ENCODE results near the gene DAZAP1. TPM values are rescaled to one million over a fixed set of nuclear protein-coding genes. Genes with fewer than 3 reads are reported as not detected.

Gene DAZAP1
- total and polyA plus RNA-seq, 3 experiments from 2014 or later: 7.7 to 253 (median 253) TPM

DNA sequence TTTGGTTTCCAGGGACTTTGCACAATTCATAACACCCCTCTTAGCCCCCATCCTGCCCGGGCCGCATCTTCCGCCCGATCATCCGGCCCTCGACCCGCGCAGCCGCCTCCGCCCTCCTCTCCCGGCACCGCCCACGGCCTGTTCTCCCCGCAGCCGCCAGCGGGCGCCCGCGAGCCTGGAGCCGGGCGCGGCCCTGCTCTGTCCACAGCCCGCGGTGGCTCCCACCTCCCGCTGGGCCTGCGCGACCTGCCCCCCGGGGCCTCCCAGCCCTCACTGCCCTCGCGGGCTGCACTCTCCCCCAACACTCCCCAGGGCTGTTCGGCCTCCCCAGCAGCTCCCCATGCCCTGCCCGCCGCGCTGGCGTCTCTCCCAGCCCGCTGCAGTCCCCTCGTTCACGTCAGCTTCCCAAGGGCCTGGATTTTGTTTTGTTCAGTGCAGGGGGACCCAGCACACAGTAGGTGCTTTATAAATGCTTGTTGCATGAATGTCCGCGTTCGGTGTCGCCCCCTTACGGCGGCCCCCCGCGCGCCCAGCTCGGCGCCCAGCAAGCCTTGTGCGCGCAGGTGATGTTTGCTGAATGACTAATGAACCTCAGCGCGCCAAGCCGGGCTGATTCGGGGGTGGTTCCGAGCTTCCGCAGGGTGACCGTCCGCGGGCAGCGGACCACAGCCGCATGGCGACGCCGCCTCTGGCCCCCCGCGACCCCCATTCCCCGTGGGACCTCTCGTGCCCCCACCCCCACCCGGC, 38.0 kb downstream of the DAZAP1 start:
- CTCF ChIA-PET: interaction anchor here (0.8 to 2.2 kb wide), 13 partner anchors 9 to 166 kb away, joined by 3 to 12 read pairs (median 4); partner anchors contain the start of genes PCSK4 and REEP6
- DNase-seq: peak; percentile 67 to 81 (median 76)

DNA sequence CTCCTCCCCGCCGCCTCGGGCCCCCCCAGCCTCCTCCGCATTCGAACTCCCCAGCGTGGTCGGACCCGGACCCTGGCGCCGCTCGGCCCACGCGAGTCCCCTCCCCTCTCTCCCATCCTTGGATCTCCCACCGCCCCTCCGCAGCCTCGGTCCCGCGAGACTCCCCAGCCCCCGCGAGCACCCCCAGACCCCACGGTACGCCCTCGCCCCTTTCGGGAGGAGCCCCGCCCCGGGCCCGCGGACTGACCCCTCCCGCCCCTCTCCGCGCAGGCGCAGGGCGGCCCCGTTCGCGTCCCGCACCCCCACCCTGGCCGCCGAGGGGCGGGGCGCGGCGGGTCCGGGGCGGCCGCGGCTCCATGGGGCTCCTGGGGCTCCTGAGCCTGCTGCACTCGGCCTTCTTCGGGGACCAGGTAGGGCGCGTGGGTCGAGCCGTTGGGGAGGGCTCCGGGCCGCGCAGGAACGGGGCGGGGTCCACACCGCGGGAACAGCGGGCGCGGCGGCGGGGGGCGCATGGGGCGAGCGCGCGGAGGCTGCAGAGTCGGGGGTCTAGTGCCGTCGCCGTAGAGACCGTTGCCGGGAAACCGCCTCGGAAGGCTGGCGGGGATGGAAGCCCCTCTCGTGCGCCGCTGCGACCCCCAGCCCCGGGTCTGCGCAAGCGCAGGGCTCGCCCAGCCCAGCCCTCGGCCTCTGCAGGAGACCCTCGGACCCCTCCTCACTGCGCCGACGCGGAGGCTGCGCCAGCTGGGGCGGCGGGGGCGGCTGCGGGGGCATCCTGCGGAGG, 38.7 kb downstream of the DAZAP1 start:
- Mint-ChIP-seq H3K36me3 (peaks cover 2 to 17% (median 3%) of the 10 kb centered on the region in 3 donors), H3K27ac (no peak overlapping the region), H3K9me3 (peaks cover 0 to 2% (median 0%) of the 10 kb centered on the region in 5 donors), H3K27me3 (peaks cover 32 to 34% of the 10 kb centered on the region in 2 donors), H3K4me3 (peak overlapping the region in 1 of 7 donors; percentile 40), H3K4me1 (peaks cover 19 to 40% (median 21%) of the 10 kb centered on the region in 3 donors)
- Histone ChIP-seq H3K4me1 (ENCODE audit: insufficient read depth, low read length) (peaks cover 10% of the 10 kb centered on the region), H3K4me3 (ENCODE audit: low read length) (no peak overlapping the region), H3K27me3 (ENCODE audit: insufficient read depth, low read length, poor library complexity, severe bottlenecking) (peaks cover 41% of the 10 kb centered on the region), H3K36me3 (ENCODE audit: insufficient read depth, low read length) (peaks cover 9% of the 10 kb centered on the region), H3K9me3 (ENCODE audit: low read length) (no peaks in the 10 kb centered on the region), H3K27ac (ENCODE audit: low read depth, low read length) (no peak overlapping the region)
- ChIA-PET CTCF (interaction anchor here (0.8 to 2.2 kb wide), 10 partner anchors 9 to 69 kb away, joined by 3 to 12 read pairs (median 4); no protein-coding TSS in a partner anchor), POLR2A (interaction anchor here (1.4 kb wide), 1 partner anchor 25 kb away, joined by 5 read pairs; no protein-coding TSS in a partner anchor)
- DNase-seq: no peak

More for the DNA sequence above, 38.0 kb downstream of the DAZAP1 start:
- POLR2A ChIA-PET: interaction anchor here (1.4 kb wide), 1 partner anchor 26 kb away, joined by 5 read pairs; no protein-coding TSS in a partner anchor
- Mint-ChIP-seq H3K36me3 (peaks cover 2 to 25% (median 3%) of the 10 kb centered on the region in 3 donors), H3K27me3 (peaks cover 24 to 27% of the 10 kb centered on the region in 2 donors), H3K27ac (peak overlapping the region in 3 of 8 donors; percentile 27 to 67 (median 47)), H3K9me3 (no peaks in the 10 kb centered on the region), H3K4me3 (peak overlapping the region; percentile 64 to 89 (median 71)), H3K4me1 (peaks cover 23 to 39% (median 26%) of the 10 kb centered on the region in 3 donors)
- peaks cover 18% of the 10 kb centered on the region for H3K4me1 ChIP-seq (ENCODE audit: insufficient read depth, low read length)
- H3K27me3 ChIP-seq (ENCODE audit: insufficient read depth, low read length, poor library complexity, severe bottlenecking): peaks cover 33% of the 10 kb centered on the region
- no peak overlapping the region for H3K27ac ChIP-seq (ENCODE audit: low read depth, low read length)
- peak overlapping the region; percentile 43 for H3K4me3 ChIP-seq (ENCODE audit: low read length)
- H3K36me3 ChIP-seq (ENCODE audit: insufficient read depth, low read length): peaks cover 16% of the 10 kb centered on the region
- no peaks in the 10 kb centered on the region for H3K9me3 ChIP-seq (ENCODE audit: low read length)

DNA sequence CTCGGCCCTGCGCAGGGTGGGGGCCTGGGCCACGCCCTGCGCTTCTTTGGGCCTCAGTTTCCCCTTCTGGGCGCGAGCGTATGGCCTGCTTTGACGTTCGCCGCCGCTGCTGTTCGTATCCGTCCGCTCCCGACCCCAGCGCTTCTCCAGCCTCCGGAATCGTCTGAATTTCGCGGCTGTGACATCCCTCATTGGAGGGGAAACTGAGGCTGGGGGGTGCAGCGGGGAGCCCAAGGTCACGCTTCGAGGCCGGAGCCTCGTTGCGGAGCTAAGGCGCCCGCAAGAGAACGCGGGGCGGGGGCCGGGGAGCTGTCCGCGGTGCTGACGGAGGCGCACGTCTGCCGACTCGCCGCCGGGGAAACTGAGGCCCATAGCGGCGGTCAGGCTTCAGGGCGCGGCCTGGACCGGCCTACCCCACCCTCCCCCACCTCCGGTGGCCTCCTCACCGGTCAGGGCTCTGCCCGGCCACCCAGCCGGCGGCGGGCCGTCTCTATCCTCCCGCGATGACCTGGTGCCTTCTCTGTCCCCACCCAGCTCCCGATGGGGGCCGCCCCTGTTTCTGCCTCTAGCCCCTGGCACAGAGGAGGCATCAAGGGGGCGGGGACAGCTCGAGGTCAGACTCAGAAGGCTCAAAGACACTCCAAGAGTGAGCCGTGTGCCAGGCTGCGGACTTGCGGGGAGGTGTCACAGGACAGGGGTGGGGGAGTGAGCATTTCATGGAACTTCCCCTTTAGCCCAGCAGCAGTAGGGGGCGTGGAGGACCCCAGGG, 39.5 kb downstream of the DAZAP1 start:
- Mint-ChIP-seq H3K4me1 (peaks cover 18 to 40% (median 18%) of the 10 kb centered on the region in 3 donors), H3K9me3 (peaks cover 0 to 2% (median 0%) of the 10 kb centered on the region in 5 donors), H3K4me3 (peak overlapping the region; percentile 29 to 84 (median 43)), H3K36me3 (peaks cover 0 to 10% (median 2%) of the 10 kb centered on the region in 3 donors), H3K27ac (peak overlapping the region in 3 of 8 donors; percentile 41 to 62 (median 54)), H3K27me3 (peaks cover 36 to 37% of the 10 kb centered on the region in 2 donors)
- H3K4me3 ChIP-seq (ENCODE audit: low read length): no peak overlapping the region
- peaks cover 9% of the 10 kb centered on the region for H3K4me1 ChIP-seq (ENCODE audit: insufficient read depth, low read length)
- H3K36me3 ChIP-seq (ENCODE audit: insufficient read depth, low read length): peaks cover 1% of the 10 kb centered on the region
- peaks cover 46% of the 10 kb centered on the region for H3K27me3 ChIP-seq (ENCODE audit: insufficient read depth, low read length, poor library complexity, severe bottlenecking)
- H3K27ac ChIP-seq (ENCODE audit: low read depth, low read length): no peak overlapping the region
- peak in 1 of 5 donors; percentile 31 for DNase-seq
- POLR2A ChIA-PET: no interaction called here
- CTCF ChIA-PET: interaction anchor here (1.3 kb wide), 1 partner anchor 11 kb away, joined by 4 read pairs; no protein-coding TSS in a partner anchor
- no peaks in the 10 kb centered on the region for H3K9me3 ChIP-seq (ENCODE audit: low read length)

DNA sequence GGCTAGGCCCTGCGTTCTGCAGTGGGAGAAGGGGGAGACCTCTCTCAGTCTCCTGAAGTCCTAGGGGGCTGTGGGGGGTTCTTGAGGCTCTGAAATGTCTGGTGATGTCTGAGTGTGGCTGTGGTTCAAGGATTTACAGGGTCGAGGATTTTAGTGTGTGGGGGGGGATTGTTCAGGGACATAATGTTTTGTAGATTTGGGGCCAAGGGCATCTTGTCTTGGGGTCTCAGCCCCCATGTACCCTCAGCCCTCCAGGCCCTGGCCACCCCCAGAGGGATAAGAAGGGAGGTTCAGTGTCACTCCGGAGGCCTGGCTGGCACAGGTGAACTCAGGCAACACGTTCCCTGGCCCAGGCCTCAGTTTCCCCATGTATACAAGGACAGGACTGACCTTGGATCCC, 40.1 kb downstream of the DAZAP1 start:
- Histone ChIP-seq H3K9me3 (ENCODE audit: low read length) (no peaks in the 10 kb centered on the region), H3K4me3 (ENCODE audit: low read length) (no peak overlapping the region), H3K36me3 (ENCODE audit: insufficient read depth, low read length) (no peaks in the 10 kb centered on the region), H3K27ac (ENCODE audit: low read depth, low read length) (no peak overlapping the region), H3K27me3 (ENCODE audit: insufficient read depth, low read length, poor library complexity, severe bottlenecking) (peaks cover 48% of the 10 kb centered on the region), H3K4me1 (ENCODE audit: insufficient read depth, low read length) (peaks cover 9% of the 10 kb centered on the region)
- Mint-ChIP-seq H3K27ac (peak overlapping the region in 3 of 8 donors; percentile 11 to 62 (median 54)), H3K27me3 (peaks cover 36 to 40% of the 10 kb centered on the region in 2 donors), H3K36me3 (peaks cover 0 to 3% (median 0%) of the 10 kb centered on the region in 3 donors), H3K4me1 (peaks cover 17 to 37% (median 18%) of the 10 kb centered on the region in 3 donors), H3K9me3 (peaks cover 0 to 2% (median 0%) of the 10 kb centered on the region in 5 donors), H3K4me3 (peak overlapping the region; percentile 13 to 84 (median 38))
- no peak for DNase-seq
- ChIA-PET POLR2A (no interaction called here), CTCF (interaction anchor here (1.0 to 1.4 kb wide), 3 partner anchors 10 to 24 kb away, joined by 3 to 4 read pairs (median 3); no protein-coding TSS in a partner anchor)

GRCh38 chr19:1447944-1448343, 40.6 kb downstream of the DAZAP1 start:
- CTCF ChIA-PET: interaction anchor here (1.0 to 1.4 kb wide), 3 partner anchors 10 to 23 kb away, joined by 3 to 4 read pairs (median 3); no protein-coding TSS in a partner anchor
- Mint-ChIP-seq H3K27ac (peak overlapping the region in 2 of 8 donors; percentile 62 to 65), H3K4me3 (peak overlapping the region in 3 of 7 donors; percentile 15 to 76 (median 42))

GRCh38 chr19:1449467-1450442, 42.4 kb downstream of the DAZAP1 start, which contains the start of gene APC2:
TSS of gene APC2 (plus strand) at chr19:1450121. CDS start at chr19:1453002, 2,881 bp downstream.
- H3K9me3 Mint-ChIP-seq: peaks cover 0 to 2% (median 0%) of the 10 kb centered on the region in 5 donors
- ChIA-PET CTCF (interaction anchor here (1.5 kb wide), 1 partner anchor 78 kb away, joined by 3 read pairs; no protein-coding TSS in a partner anchor), POLR2A (interaction anchor here (0.8 kb wide), 1 partner anchor 174 kb away, joined by 3 read pairs; the partner anchor contains the start of gene FAM174C)
- Histone ChIP-seq H3K36me3 (ENCODE audit: insufficient read depth, low read length) (no peaks in the 10 kb centered on the region), H3K27ac (ENCODE audit: low read depth, low read length) (no peak within 1 kb of the TSS), H3K27me3 (ENCODE audit: insufficient read depth, low read length, poor library complexity, severe bottlenecking) (peaks cover 64% of the 10 kb centered on the region), H3K4me3 (ENCODE audit: low read length) (no peak within 1 kb of the TSS), H3K4me1 (ENCODE audit: insufficient read depth, low read length) (peaks cover 1% of the 10 kb centered on the region), H3K9me3 (ENCODE audit: low read length) (no peaks in the 10 kb centered on the region)
- H3K27ac Mint-ChIP-seq: peak within 1 kb of the TSS in 3 of 8 donors; percentile 31 to 71 (median 35)
- H3K4me1 Mint-ChIP-seq: peaks cover 16 to 39% (median 17%) of the 10 kb centered on the region in 3 donors
- H3K36me3 Mint-ChIP-seq: no peaks in the 10 kb centered on the region
- H3K27me3 Mint-ChIP-seq: peaks cover 45 to 56% of the 10 kb centered on the region in 2 donors
- peak in 2 of 5 donors; percentile 24 to 54 for DNase-seq
- peak within 1 kb of the TSS in 5 of 7 donors; percentile 19 to 61 (median 32) for H3K4me3 Mint-ChIP-seq

More at GRCh38 chr19:1447944-1448343, 40.6 kb downstream of the DAZAP1 start:
- DNase-seq: no peak
- POLR2A ChIA-PET: interaction anchor here (0.7 kb wide), 1 partner anchor 380 kb away, joined by 3 read pairs; no protein-coding TSS in a partner anchor
- H3K9me3 Mint-ChIP-seq: peaks cover 0 to 2% (median 0%) of the 10 kb centered on the region in 5 donors
- Histone ChIP-seq H3K9me3 (ENCODE audit: low read length) (no peaks in the 10 kb centered on the region), H3K36me3 (ENCODE audit: insufficient read depth, low read length) (no peaks in the 10 kb centered on the region), H3K27ac (ENCODE audit: low read depth, low read length) (no peak overlapping the region), H3K4me1 (ENCODE audit: insufficient read depth, low read length) (peaks cover 9% of the 10 kb centered on the region), H3K4me3 (ENCODE audit: low read length) (no peak overlapping the region), H3K27me3 (ENCODE audit: insufficient read depth, low read length, poor library complexity, severe bottlenecking) (peaks cover 51% of the 10 kb centered on the region)
- H3K36me3 Mint-ChIP-seq: no peaks in the 10 kb centered on the region
- H3K4me1 Mint-ChIP-seq: peaks cover 17 to 37% (median 18%) of the 10 kb centered on the region in 3 donors
- peaks cover 39 to 43% of the 10 kb centered on the region in 2 donors for H3K27me3 Mint-ChIP-seq
